Measurements from ENCODE around the gene PIEZO1.

- TF ChIP-seq CTCF (IDR thresholded peaks at IDR 0.05; ENCODE audit: insufficient read depth, low read depth, low read length) (no peak), EZH2 (IDR thresholded peaks at IDR 0.05; ENCODE audit: insufficient read depth, low read length) (no peak)
Observed at GRCh38 chr16:88698646-88699045, 86.4 kb downstream of the PIEZO1 start.

All from astrocyte (in vitro differentiated cells and primary cell).